SK-N-MC (cell line): ENCODE data around the gene FGF1.

Experiments
- DNase-seq: peaks from one replicate; pipeline ENCODE4 v3.0.0-alpha.2; 2011; ENCODE audit warnings: low read depth, low spot score
- H3K27ac ChIP-seq: fragments of 200-600 bp; sonication (generic); 2 replicates; pipeline ENCODE4 v1.5.1; 2016; ENCODE audit warnings: mixed run types
- H3K36me3 ChIP-seq: fragments of 200-600 bp; sonication (generic); 2 replicates; pipeline ENCODE4 v1.6.1; 2017; ENCODE audit warnings: antibody characterized with exemption, low read length, mixed read lengths; ENCODE audit not compliant: insufficient read depth
- H3K4me3 ChIP-seq: fragments of 200-600 bp; sonication (generic); 2 replicates; pipeline ENCODE4 v1.5.1; 2016
- H3K9ac ChIP-seq: fragments of 200-600 bp; sonication (generic); 2 replicates; pipeline ENCODE4 v1.8.0; 2017; ENCODE audit warnings: mixed run types, mixed read lengths; ENCODE audit not compliant: insufficient read length
- H3K9me3 ChIP-seq: fragments of 200-600 bp; sonication (generic); 2 replicates; pipeline ENCODE4 v1.6.1; 2017; ENCODE audit warnings: low read depth, mild to moderate bottlenecking, antibody characterized with exemption, low read length, moderate library complexity, mixed read lengths
- EZH2 ChIP-seq: fragments of 200-600 bp; sonication (generic); IDR thresholded peaks from one replicate; pipeline ENCODE4 v1.6.1; 2017; ENCODE audit warnings: antibody characterized with exemption
- FOXP2 ChIP-seq: optimal IDR thresholded peaks from 2 replicates; pipeline ENCODE3; 2011; ENCODE audit warnings: mild to moderate bottlenecking, moderate library complexity; ENCODE audit not compliant: insufficient read depth; ENCODE audit errors: extremely low read length, control extremely low read depth
- POLR2AphosphoS5 ChIP-seq: IDR thresholded peaks from 2 replicates; pipeline ENCODE4 v1.6.1; 2012; ENCODE audit warnings: mild to moderate bottlenecking, low read depth, low read length, borderline replicate concordance

FGF1 gene

DNA sequence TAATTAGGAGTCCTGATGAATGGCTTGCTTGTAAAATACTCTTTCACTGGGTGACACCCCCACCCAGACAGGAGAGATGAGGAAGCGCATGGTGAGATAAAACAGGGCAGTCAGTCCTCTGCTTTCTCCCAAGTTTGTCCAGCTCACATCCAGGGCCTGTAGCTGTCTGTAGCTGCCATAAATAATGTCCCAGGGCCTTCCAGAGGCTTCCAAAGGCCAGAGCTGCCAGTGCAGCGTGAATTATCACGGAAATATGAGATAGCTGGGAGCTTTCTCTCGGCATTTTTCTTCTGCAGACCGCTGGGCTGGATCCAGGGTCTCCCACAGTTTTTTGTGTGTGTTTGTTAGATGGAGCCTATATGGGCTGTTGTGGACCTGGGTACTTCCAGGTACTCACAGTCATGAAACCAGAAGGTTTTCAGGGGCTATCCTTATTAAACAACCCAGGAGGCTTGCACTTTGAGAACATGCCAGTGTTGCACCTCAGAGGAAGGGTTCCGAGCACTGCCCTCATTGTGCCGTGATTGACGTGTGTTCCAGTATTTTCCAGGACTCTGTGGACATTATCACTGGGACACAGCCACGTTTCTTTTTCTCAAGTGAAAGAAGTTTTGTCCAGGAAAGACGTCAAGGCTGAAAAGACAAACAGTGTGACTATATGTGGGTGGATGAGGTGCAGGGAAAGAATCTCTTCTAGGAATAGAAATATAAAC lies 117.5 kb downstream of the FGF1 start:
- Histone ChIP-seq H3K36me3 (no peaks in the 10 kb centered on the region), H3K27ac (no peak overlapping the region), H3K9ac (no peak overlapping the region), H3K4me3 (no peak overlapping the region), H3K9me3 (no peaks in the 10 kb centered on the region)
- TF ChIP-seq FOXP2: no peak
- no peak for TF ChIP-seq POLR2AphosphoS5
- TF ChIP-seq EZH2: no peak
- DNase-seq: no peak

DNA sequence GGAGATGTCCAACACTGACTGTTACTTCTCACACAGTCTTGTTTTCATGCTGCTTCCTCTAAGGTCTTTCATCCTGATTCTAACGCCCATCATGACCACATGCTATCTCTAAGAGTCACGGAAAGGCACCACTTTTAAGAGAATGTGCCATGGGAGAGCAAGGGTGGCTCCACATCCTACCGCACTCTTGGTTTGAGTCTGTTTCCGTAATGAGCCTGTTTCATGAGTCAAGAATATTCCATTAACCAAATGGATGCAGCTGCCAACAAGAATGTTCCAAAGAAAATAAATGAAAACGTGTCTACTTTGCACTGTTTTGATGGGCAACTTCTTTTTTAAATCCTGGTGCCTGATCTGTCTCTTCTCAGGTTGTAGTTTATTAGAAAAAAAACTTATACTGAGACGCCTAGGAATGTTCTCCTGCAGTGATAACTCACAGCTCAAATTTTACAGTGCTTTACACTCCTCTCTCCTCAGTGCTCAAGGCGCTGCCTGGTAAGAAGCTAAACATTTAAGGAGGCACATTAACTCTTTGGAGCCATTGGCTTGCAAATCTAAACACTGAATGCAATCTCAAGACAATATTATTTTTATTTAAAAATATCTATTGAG lies 124.3 kb downstream of the FGF1 start:
- Histone ChIP-seq H3K27ac (no peak overlapping the region), H3K4me3 (no peak overlapping the region), H3K9ac (no peak overlapping the region), H3K9me3 (no peaks in the 10 kb centered on the region), H3K36me3 (no peaks in the 10 kb centered on the region)
- TF ChIP-seq FOXP2 (no peak), POLR2AphosphoS5 (no peak), EZH2 (no peak)
- no peak for DNase-seq

DNA sequence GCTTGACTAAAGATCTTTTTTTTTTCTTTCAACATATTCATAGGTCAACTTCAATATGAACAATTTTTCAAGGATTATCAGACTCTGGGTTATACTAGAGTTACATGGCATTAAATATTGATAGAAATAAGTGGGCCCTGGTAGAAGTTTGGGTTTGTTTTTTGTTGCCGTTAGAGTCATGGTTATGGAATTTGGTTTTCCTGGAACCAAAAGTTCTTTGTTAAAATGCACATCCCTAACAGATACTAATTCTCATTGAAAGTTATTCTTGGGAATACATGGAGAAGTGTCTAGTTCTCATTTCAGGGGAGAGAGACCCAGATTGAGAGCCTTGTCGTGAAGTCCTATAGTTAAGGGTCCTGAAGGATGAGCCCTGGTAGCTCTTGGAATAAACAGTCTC lies 124.9 kb downstream of the FGF1 start:
- DNase-seq: no peak
- no peak overlapping the region for H3K27ac ChIP-seq
- TF ChIP-seq FOXP2 (no peak), EZH2 (no peak)
- no peak overlapping the region for H3K4me3 ChIP-seq
- no peaks in the 10 kb centered on the region for H3K36me3 ChIP-seq
- H3K9ac ChIP-seq: no peak overlapping the region
- H3K9me3 ChIP-seq: no peaks in the 10 kb centered on the region

DNA sequence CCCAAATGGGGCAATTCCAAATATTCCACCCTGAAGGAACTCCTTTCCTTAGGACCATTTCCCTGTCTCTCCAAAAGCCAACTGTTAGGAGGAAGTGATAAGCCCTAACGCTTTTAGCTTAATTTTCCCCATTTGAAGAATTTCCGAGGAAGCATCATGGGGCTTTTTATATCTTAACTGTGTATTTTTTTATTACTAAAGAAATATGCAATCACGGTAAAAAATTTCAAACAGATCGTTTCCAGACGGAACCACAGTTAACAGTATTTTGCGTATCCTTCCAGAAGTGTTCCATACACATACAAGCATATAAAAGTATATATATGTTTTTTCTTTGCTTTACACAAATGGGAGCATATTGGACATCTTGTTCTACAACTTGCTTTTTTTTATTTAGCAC lies 133.8 kb downstream of the FGF1 start:
- H3K4me3 ChIP-seq: peak overlapping the region; percentile 61
- H3K36me3 ChIP-seq: no peaks in the 10 kb centered on the region
- H3K9me3 ChIP-seq: no peaks in the 10 kb centered on the region
- H3K9ac ChIP-seq: no peak overlapping the region
- H3K27ac ChIP-seq: peak overlapping the region; percentile 86
- DNase-seq: peak; percentile 35
- TF ChIP-seq EZH2 (no peak), POLR2AphosphoS5 (no peak), FOXP2 (no peak)

DNA sequence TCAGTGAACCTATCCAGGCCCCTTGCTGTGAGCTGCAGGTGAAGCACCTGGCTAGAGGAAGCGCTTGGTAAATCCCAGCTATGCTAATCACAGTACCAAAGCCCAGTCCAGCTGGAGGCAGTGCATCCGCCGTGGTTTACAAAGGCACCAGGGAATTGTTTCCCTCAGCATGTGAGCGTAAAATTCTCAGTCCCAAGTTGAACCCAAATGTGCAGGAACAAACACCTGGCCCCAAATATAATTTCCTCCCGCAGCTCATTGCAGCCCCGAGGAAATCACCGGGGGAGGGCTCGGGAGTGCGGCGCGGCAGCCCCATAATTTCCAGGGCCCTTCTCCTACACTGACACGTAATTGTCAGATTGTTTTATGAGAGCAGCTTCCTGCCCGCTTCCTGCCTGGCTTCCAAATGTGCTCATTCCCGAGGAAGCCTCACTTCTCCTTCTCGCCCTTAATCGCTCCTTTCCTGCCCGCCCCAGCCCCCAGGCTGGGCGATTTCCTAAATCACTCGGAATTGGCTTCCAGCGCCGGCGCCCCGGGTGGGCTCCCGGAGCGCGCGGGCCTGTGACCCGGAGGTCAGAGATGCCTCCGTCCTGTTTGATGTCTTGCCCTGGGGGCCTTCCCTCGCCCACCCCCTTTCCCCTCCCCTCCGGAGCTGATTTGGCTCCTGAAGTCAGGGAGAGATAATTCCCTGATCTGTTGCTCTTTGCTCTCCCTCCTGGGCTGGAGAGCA lies 134.4 kb downstream of the FGF1 start:
- Histone ChIP-seq H3K9me3 (no peaks in the 10 kb centered on the region), H3K27ac (peak overlapping the region; percentile 86), H3K9ac (no peak overlapping the region), H3K36me3 (no peaks in the 10 kb centered on the region), H3K4me3 (peak overlapping the region; percentile 66)
- TF ChIP-seq FOXP2 (no peak), POLR2AphosphoS5 (peak; percentile 69; the same call in 1 of the 2 replicates)
- peak; percentile 86 for DNase-seq

DNA sequence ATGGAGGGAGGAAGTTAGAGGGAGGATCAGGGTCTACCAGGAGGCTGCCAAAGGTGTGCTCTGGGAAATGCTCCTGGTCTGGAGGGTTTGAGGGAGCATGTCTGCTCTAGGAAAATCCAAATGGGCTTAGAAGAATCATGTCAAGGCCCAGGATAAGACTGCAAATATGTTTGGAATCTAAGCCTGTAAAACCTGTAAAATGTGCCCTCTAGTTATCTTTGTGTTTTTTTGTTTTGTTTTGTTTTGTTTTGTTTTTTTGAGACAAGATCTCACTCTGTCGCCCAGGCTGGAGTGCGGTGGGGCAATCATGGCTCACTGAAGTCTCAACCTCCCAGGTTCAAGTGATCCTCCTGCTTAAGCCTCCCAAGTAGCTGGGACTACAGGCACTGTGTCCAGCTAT lies 135.4 kb downstream of the FGF1 start:
- no peak overlapping the region for H3K9ac ChIP-seq
- no peak overlapping the region for H3K27ac ChIP-seq
- no peaks in the 10 kb centered on the region for H3K9me3 ChIP-seq
- no peaks in the 10 kb centered on the region for H3K36me3 ChIP-seq
- no peak overlapping the region for H3K4me3 ChIP-seq
- TF ChIP-seq EZH2 (no peak), FOXP2 (no peak), POLR2AphosphoS5 (no peak)
- DNase-seq: no peak

DNA sequence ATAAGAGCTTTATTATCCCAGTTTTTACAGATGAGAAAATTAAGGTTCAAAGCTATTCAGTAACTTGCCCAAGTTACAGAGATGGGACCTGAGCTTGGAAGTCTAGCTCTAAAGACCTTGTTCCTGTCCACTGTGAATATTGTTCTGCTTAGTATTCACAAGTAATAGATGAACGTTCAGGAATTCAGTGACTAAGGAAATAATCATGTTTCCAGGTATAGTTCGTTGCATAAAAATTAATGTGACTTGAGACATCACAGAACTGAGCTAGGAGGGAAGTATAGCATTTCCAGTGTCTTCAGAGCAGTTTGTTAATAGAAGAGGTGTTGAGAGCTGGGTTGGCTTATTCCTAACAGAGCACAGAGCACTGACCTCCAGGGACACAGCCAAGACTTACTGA lies 136.1 kb downstream of the FGF1 start:
- Histone ChIP-seq H3K27ac (no peak overlapping the region), H3K9ac (no peak overlapping the region), H3K36me3 (no peaks in the 10 kb centered on the region), H3K4me3 (no peak overlapping the region), H3K9me3 (no peaks in the 10 kb centered on the region)
- DNase-seq: no peak
- TF ChIP-seq POLR2AphosphoS5 (no peak), EZH2 (no peak), FOXP2 (no peak)

DNA sequence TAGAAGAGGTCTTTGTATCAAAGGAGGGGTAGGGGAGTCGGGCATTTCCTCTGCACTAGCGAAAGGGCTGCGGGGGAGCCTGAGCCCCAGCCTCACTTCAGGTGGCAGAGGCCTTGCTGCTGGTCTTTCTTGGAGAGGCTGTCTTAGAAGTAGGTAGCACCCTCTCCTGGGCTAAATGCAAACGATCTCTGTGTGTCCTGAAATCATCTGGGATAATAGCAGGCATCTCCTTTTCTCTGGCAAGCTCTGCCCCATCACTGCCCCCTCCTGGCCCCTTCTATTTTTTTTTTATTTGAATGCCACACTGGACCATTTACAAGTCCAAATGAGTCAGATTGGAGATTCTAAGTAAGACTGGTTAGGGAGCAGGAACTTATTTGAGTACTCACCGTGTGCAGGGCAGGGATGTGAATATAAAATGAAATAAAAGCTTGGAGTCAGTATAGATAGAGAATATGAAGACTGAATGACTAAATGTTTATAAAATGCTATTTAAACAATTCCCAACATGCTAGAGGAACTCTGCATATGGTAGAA lies 137.1 kb downstream of the FGF1 start:
- Histone ChIP-seq H3K27ac (no peak overlapping the region), H3K36me3 (no peaks in the 10 kb centered on the region), H3K9ac (no peak overlapping the region), H3K9me3 (no peaks in the 10 kb centered on the region), H3K4me3 (no peak overlapping the region)
- no peak for TF ChIP-seq FOXP2
- no peak for TF ChIP-seq EZH2
- no peak for TF ChIP-seq POLR2AphosphoS5
- DNase-seq: peak; percentile 57
